GM10266 (cell line): Measurements from ENCODE around the gene EDDM13.
"Not testable (repeated sequence)": the region's sequence is repeated elsewhere in the genome, so short reads cannot be mapped to it uniquely, and the experiment has no call there.

Source experiments
- DNase-seq: peaks from one replicate; pipeline ENCODE4 v3.0.0; 2012; ENCODE audit errors: extremely low spot score
- CTCF ChIP-seq: IDR thresholded peaks from 2 replicates; pipeline ENCODE4 v1.5.1; 2012; ENCODE audit warnings: mild to moderate bottlenecking, low read depth; ENCODE audit not compliant: control insufficient read depth, insufficient read depth; ENCODE audit errors: missing control alignments

Gene EDDM13

GRCh38 chr19:56297010-56297409 is 24.5 kb downstream of the EDDM13 start:
- no peak for DNase-seq

DNA sequence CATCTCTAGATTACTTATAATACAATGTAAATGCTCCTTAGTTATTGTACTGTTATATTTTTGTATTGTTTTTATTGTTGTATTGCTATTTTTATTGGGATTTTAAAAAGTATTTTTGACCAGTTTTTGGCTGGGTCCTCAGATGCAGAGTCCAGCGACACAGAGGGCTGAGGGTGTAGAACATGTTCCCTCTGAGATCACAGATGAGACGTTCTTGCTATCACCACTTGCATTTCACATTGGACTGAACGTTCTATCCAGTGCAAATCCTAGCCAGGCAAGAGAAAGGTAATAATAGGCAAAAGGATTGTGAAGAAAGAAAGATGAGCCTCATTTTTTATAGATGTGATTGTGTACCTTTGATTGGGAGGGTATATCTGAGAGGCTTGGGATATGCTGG is 27.1 kb downstream of the EDDM13 start:
- TF ChIP-seq CTCF, result no peak
- DNase-seq, result no peak

More at GRCh38 chr19:56297010-56297409, 24.5 kb downstream of the EDDM13 start:
- no peak for TF ChIP-seq CTCF

- no peak for DNase-seq
- TF ChIP-seq CTCF, result no peak
These were observed 28.6 kb downstream of the EDDM13 start for GRCh38 chr19:56301155-56301554.

DNA sequence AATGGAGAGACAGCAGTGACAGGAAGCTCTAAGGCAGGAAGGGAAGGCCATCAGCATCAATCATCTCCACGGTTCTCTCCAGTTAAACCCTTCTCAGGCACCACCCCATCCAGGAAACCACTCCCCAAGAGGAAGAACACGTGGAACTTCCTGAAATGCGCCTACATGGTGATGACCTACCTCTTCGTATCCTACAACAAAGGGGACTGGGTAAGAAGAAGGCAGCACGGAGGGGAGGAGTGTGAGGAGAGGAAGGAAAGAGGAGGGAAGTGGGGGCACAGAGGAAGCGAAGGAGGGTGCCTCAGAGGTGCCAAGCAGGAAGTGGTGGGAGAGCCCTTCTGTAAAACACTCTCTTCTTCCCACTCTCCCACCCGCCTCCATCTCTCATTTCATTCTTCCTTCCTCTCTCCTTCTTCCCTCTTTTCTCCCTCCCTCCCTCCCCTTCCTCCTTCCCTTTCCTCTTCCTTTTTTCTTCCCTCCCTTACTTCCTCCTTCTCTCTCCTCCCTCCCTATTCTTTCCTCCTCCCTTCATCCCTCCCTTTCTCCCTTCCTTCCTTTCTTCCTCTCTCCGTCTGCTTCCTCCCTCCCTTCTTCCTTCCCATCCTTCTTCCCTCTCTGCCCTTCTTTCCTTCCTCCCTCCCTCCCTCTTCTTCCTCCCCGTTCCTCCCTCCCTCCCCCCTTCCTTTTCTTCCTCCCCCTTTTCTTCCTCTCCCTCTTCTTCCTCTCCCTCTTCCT is 29.5 kb downstream of the EDDM13 start:
- no peak for DNase-seq
- TF ChIP-seq CTCF, result no peak

DNA sequence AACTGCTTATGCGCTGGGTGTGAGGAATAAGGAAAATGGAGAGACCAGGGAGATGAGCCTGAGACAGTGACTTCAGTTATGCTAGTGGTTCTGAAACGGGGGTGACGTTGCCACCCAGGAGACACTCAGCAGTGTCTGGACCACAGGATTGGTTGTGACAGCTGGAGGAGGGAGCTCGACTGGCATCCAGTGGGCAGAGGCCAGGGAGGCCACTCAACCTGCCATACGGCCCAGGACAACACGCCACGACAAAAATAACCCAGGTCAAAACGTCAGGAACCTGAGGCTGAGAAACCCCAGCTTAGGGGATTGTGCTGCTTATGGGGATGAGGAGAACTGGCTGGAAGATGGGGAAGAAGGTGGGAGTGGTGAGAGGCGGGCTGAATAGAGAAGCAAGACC is 31.7 kb downstream of the EDDM13 start:
- no peak for TF ChIP-seq CTCF
- no peak for DNase-seq

DNA sequence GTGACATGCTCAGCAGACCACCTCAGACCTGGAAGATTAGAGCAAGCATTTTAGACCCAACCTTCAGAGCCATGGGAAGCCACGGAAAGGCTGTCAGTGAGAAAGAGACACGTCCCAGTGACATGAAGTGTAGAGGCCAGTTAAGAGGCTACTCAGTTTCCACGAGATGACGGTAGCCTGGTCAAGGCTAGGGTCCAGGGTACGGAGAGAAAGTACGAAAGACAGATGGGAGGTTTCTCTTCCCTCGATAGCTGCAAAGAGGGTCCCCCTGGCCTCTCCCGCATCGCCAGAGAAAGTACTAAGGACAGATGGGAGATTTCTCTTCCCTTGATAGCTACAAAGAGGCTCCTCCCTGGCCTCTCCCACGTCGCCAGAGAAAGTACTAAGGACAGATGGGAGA is 33.5 kb downstream of the EDDM13 start:
- no peak for DNase-seq
- TF ChIP-seq CTCF, result no peak

- not testable (repeated sequence) for DNase-seq
These were observed 34.5 kb downstream of the EDDM13 start for GRCh38 chr19:56307062-56307461.

DNA sequence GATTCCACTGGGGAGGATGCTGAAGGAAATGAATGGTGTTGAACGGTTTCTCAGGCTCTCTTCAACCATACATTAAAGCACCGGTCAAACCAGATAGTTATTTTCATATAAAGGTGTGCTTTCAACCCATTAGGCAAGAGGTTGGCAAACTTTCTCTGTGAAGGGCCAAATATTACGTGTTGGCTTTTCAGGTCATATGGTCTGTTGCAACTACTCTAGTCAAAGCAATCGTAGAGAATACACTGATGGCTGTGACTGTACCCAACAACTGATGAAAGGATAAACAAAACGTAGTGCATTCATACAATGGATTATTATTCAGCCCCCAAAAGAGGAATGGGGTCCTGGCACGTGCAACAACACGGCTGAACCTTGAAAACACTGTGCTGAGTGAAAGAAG is 36.2 kb downstream of the EDDM13 start:
- no peak for DNase-seq
- no peak for TF ChIP-seq CTCF
